Motor neuron (in vitro differentiated cells): Measurements from ENCODE around the gene SSBP2. TPM values are rescaled to one million over a fixed set of nuclear protein-coding genes. Genes with fewer than 3 reads are reported as not detected.

Source experiments
- ATAC-seq, 8 experiments: fragments of 200-7000 bp; cut with Tn5 transposase; replicated peaks in 6 of 8; 2 replicates each; pipeline ENCODE4 v1.8.0; 2021; ENCODE audit warnings: mild to moderate bottlenecking in 8 of 8, moderate library complexity in 8 of 8
- H3K27ac ChIP-seq, 2 donors: fragments of 250-450 bp; sonication (Bioruptor Pico); 2 replicates each; pipeline ENCODE4 v1.9.0; 2021; ENCODE audit warnings: antibody characterized with exemption in 2 of 2, mild to moderate bottlenecking in 2 of 2, moderate library complexity in 1 of 2
- H3K4me1 ChIP-seq, 2 donors: fragments of 250-450 bp; sonication (Bioruptor Pico); replicated peaks in 1 of 2; 2 replicates each; pipeline ENCODE4 v1.6.1; 2021; ENCODE audit warnings: antibody characterized with exemption in 2 of 2, mild to moderate bottlenecking in 2 of 2, moderate library complexity in 1 of 2
- H3K4me3 ChIP-seq, 5 donors: fragments of 250-450 bp; sonication (Bioruptor Pico); 2 replicates each; pipeline ENCODE4 v1.9.0; 2021; ENCODE audit warnings: antibody characterized with exemption in 5 of 5, mild to moderate bottlenecking in 5 of 5, moderate library complexity in 4 of 5
- WGBS, 10 experiments: fragments of 450-650 bp; shearing (Covaris generic); methylation state at CpG; one replicate each; pipeline ENCODE4 v1.0.0; 2022; 5-methylcytosine and 5-hydroxymethylcytosine counted together
- in situ Hi-C, 9 experiments: fragments of 400-800 bp; cut with MboI; loops; one replicate each; pipeline ENCODE4 v1.15.0; 2021; ENCODE audit warnings: low sequenced_read_pairs in 9 of 9, low pct_unique_long_range_greater_than_20kb in 2 of 9; ENCODE audit not compliant: unreplicated experiment in 9 of 9
- total RNA-seq, 8 experiments: library from RNA; unstranded; fragments of 300-600 nt; gene quantifications; 2 replicates each; pipeline versions ENCODE4 v1.2.3 to v1.2.4, GENCODE V29; 2022

SSBP2 gene
- total RNA-seq, 8 experiments from 2014 or later = 18.3 to 129 (median 61.7) TPM

GRCh38 chr5:81398741-81399140 is 352.2 kb downstream of the SSBP2 start:
- in situ Hi-C loops = no loop called here
- peak in 3 of 8 experiments; percentile 12 to 45 (median 24) for ATAC-seq
- Histone ChIP-seq H3K4me1 (no peaks in the 10 kb centered on the region), H3K4me3 (no peak overlapping the region), H3K27ac (no peak overlapping the region)
- WGBS, 10 experiments = 0 to 100% (median 86%) methylated on average over 1 to 3 of the region's 4 CpGs; no CpG with 5 or more reads in 4 of the 10 experiments

GRCh38 chr5:81397176-81397575 is 353.7 kb downstream of the SSBP2 start:
- H3K27ac ChIP-seq = no peak overlapping the region
- in situ Hi-C loops = no loop called here
- H3K4me3 ChIP-seq = no peak overlapping the region
- ATAC-seq = peak in 2 of 8 experiments; percentile 4 to 22
- peaks cover 3 to 7% of the 10 kb centered on the region in 2 donors for H3K4me1 ChIP-seq
- WGBS, 10 experiments = 71 to 75% methylated on average over 1 to 2 of the region's 3 CpGs; no CpG with 5 or more reads in 8 of the 10 experiments

- no peak overlapping the region for H3K27ac ChIP-seq
- ATAC-seq = no peak
- WGBS, 10 experiments = 10 to 83% (median 60%) methylated on average over 1 to 3 of the region's 3 CpGs; no CpG with 5 or more reads in 3 of the 10 experiments
- peaks cover 3 to 10% of the 10 kb centered on the region in 2 donors for H3K4me1 ChIP-seq
- H3K4me3 ChIP-seq = no peak overlapping the region
- in situ Hi-C loops = no loop called here
Measured at GRCh38 chr5:81395262-81395661, 355.6 kb downstream of the SSBP2 start.

GRCh38 chr5:81393783-81394718 is 356.8 kb downstream of the SSBP2 start, which contains the start of gene ACOT12:
Gene ACOT12, minus strand, starts transcription at chr5:81394134. Its CDS starts 20 bp downstream, at chr5:81394114.
- no peak within 1 kb of the TSS for H3K27ac ChIP-seq
- in situ Hi-C loops = no loop called here

GRCh38 chr5:81393430-81393782 is 357.5 kb downstream of the SSBP2 start:
- Histone ChIP-seq H3K4me1 (peaks cover 3 to 14% of the 10 kb centered on the region in 2 donors), H3K4me3 (peak overlapping the region; percentile 19 to 40 (median 31)), H3K27ac (no peak overlapping the region)
- WGBS, 10 experiments = 0 to 83% (median 40%) methylated on average over 1 to 8 of the region's 10 CpGs; no CpG with 5 or more reads in 3 of the 10 experiments
- in situ Hi-C loops = no loop called here
- no peak for ATAC-seq

More at GRCh38 chr5:81393783-81394718, 356.8 kb downstream of the SSBP2 start, which contains the start of gene ACOT12:
- WGBS, 10 experiments = 27 to 70% (median 45%) methylated on average over 1 to 22 of the region's 77 CpGs; no CpG with 5 or more reads in 4 of the 10 experiments
- ATAC-seq = peak; percentile 51 to 85 (median 82)
- Histone ChIP-seq H3K4me1 (peaks cover 3 to 10% of the 10 kb centered on the region in 2 donors), H3K4me3 (peak within 1 kb of the TSS; percentile 19 to 40 (median 31))

- in situ Hi-C loops = no loop called here
- peak in 3 of 8 experiments; percentile 24 to 37 (median 24) for ATAC-seq
- no peak overlapping the region for H3K4me3 ChIP-seq
- peaks cover 3 to 16% of the 10 kb centered on the region in 2 donors for H3K4me1 ChIP-seq
- H3K27ac ChIP-seq = peak overlapping the region; percentile 67 to 84
Measured at GRCh38 chr5:81389025-81389424, 361.9 kb downstream of the SSBP2 start.

GRCh38 chr5:81388169-81388568 is 362.7 kb downstream of the SSBP2 start:
- Histone ChIP-seq H3K4me1 (peaks cover 0 to 16% of the 10 kb centered on the region in 2 donors), H3K27ac (peak overlapping the region; percentile 67 to 84), H3K4me3 (no peak overlapping the region)
- ATAC-seq = peak in 4 of 8 experiments; percentile 65 to 87 (median 80)
- in situ Hi-C loops = no loop called here
- WGBS, 10 experiments = 25 to 89% (median 55%) methylated on average over 1 to 4 of the region's 4 CpGs

GRCh38 chr5:81383867-81384266 is 367.0 kb downstream of the SSBP2 start:
- in situ Hi-C loops = no loop called here
- Histone ChIP-seq H3K27ac (no peak overlapping the region), H3K4me1 (peaks cover 0 to 6% of the 10 kb centered on the region in 2 donors), H3K4me3 (no peak overlapping the region)
- WGBS, 10 experiments = 50 to 100% (median 83%) methylated on average over 1 to 2 of the region's 2 CpGs; no CpG with 5 or more reads in 5 of the 10 experiments
- ATAC-seq = no peak

- no peak overlapping the region for H3K27ac ChIP-seq
- ATAC-seq = no peak
- H3K4me1 ChIP-seq = no peaks in the 10 kb centered on the region
- WGBS, 10 experiments = 48 to 100% (median 91%) methylated on average over 1 to 2 of the region's 2 CpGs; no CpG with 5 or more reads in 2 of the 10 experiments
- in situ Hi-C loops = no loop called here
- no peak overlapping the region for H3K4me3 ChIP-seq
Measured at GRCh38 chr5:81371354-81371876, 379.5 kb downstream of the SSBP2 start.

GRCh38 chr5:81370912-81371311 is 380.0 kb downstream of the SSBP2 start:
- Histone ChIP-seq H3K4me3 (no peak overlapping the region), H3K27ac (no peak overlapping the region), H3K4me1 (no peaks in the 10 kb centered on the region)
- in situ Hi-C loops = no loop called here
- no peak for ATAC-seq

GRCh38 chr5:81365541-81365940 is 385.4 kb downstream of the SSBP2 start:
- no peaks in the 10 kb centered on the region for H3K4me1 ChIP-seq
- no peak overlapping the region for H3K4me3 ChIP-seq
- ATAC-seq = no peak
- no peak overlapping the region for H3K27ac ChIP-seq
- 62 to 100% (median 84%) methylated on average over 1 to 5 of the region's 5 CpGs; no CpG with 5 or more reads in 1 of the 10 experiments for WGBS, 10 experiments
- in situ Hi-C loops = no loop called here

- H3K4me3 ChIP-seq = no peak overlapping the region
- no peak for ATAC-seq
- in situ Hi-C loops = no loop called here
- no peaks in the 10 kb centered on the region for H3K4me1 ChIP-seq
- 33 to 100% (median 85%) methylated on average over 1 to 4 of the region's 4 CpGs; no CpG with 5 or more reads in 1 of the 10 experiments for WGBS, 10 experiments
- H3K27ac ChIP-seq = no peak overlapping the region
Measured at GRCh38 chr5:81363093-81363871, 387.6 kb downstream of the SSBP2 start.
